UCSD-AML1 (cell line): ENCODE measurements around the gene PLTP.
"Not testable (repeated sequence)": the region's sequence is repeated elsewhere in the genome, so short reads cannot be mapped to it uniquely, and the experiment has no call there.

ENCODE experiments used
- DNase-seq: peaks from one replicate; lab custom pipeline; 2025; ENCODE audit not compliant: unreplicated experiment; lab: John Stamatoyannopoulos, UW

Gene PLTP

GRCh38 chr20:45944965-45945677, 33.2 kb upstream of the PLTP start:
- no peak for DNase-seq

DNA sequence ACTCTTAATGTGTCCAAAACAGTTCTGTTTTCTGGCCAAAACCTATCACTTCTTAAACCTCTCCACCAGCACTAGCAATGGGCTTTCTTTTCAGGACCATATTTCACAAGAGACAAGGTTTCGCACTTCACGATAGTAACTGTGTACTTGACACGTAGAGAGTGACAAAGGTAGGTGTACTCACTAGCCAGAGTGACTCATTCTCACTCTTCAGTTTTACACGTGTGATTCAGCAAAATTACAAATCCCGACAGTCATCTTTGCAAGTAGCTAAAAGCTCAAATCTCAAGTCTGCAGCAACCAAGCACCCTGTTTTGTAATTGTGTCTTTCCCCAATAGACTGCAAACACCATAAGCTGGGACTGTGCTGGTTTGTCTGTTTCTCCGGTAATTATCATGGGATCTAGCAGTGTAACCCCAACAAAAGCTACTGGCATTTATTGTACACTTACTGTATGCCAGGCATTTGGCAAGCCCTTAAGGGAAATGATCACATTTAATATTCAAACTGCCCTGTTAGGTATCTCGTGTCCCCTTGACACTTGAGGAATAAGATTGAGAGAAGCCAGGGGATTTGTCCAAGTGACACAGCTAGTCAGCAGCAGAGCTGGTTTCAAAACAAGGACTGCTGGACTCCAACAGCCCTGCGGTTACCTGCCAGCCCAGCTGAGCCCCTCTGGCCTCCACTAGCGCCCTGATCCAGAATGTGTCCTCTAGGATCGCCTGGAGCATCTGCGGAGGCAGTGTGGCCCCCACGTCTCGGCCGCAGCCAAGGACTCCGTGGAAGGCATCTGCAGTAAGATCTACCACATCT, 32.4 kb upstream of the PLTP start:
- no peak for DNase-seq

GRCh38 chr20:45943613-45944012, 31.7 kb upstream of the PLTP start:
- no peak for DNase-seq

DNA sequence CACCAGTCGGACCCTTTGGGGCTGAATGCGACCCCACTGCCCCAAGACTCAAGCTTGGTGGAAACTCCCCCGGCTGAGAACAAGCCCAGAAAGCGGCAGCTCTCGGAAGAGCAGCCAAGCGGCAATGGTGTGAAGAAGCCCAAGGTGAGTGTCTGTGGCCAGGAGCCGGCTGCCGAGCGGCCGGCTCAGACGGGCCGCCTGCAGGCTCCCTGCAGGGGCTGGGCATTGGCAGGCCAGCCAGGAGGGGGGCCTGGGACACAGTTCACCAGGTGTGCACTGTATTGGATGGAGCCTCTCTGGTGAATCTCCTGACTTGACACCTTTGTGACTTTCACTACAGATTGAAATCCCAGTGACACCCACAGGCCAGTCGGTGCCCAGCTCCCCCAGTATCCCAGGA, 28.5 kb upstream of the PLTP start:
- DNase-seq, result no peak

DNA sequence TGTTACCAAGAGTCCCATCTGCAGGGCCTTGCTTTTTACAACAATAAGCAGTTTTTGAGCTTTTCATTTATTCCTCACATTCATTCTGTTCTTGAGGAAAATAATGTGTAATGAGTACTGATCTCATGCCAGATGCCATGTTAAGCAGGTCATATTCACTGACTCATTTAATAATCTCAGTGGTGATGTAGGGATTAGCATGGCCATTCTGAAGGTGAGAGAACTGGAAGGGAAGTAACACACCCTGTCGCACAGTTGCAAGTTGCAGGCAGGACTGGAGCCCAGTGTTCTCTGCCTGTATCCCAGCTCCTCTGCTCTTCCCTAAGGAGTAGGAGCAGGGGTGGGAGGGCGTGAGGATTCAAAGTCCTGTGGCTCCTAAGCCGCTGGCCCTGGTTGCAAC, 28.1 kb upstream of the PLTP start:
- no peak for DNase-seq

GRCh38 chr20:45938727-45939438, 26.9 kb upstream of the PLTP start:
- no peak for DNase-seq

GRCh38 chr20:45937765-45938164, 25.8 kb upstream of the PLTP start:
- DNase-seq, result no peak

- no peak for DNase-seq
These were observed 23.6 kb upstream of the PLTP start for GRCh38 chr20:45935416-45936046.

DNA sequence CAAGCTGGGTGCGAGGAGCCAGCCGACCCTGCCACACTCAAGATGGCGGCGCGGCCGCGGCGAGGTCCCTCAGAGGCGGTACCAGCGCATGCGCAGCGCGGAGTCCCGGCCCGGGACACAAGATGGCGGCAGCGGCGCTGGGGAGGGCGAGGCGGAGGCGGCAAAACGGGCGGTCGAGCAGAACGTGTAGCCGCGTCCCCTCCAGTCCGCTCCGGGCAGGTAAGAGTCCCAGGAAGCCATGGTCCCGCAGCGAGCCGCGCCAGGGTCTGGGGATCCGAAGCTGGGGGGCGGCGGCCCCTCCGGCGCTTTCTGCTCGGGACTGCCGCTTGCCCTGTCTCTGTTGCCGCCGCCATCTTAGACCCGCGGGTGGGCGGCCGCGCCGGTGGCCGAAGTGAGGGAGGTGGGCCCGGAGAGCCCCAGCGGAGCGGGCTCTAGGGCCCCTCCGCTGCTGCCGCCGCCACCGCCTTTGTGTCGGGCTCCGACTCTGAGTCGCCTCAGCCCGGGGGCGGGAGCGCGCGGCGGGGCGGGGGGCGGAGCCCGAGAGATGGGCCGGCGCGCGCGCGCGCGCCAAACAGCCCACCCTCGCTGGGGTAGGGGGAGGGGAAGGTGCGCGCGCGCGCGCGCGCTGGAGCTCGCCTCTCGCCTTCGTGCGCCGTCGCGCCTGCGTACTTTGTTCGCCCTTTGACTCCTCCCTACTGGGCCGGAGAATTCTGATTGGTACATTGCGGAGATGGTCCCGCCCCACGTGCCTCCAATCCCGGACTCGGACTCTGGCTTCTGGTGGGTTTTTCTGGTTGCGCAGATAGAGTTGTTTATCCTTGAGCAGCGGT, 22.8 kb upstream of the PLTP start, which contains the start of gene PCIF1:
Gene PCIF1 (plus strand): TSS at position 98 of the 830 bp plus-strand sequence. CDS start 4,317 bp downstream, outside the sequence.
- DNase-seq, result peak; percentile 98

- DNase-seq, result peak; percentile 80
These were observed 22.2 kb upstream of the PLTP start for GRCh38 chr20:45934046-45934585.

DNA sequence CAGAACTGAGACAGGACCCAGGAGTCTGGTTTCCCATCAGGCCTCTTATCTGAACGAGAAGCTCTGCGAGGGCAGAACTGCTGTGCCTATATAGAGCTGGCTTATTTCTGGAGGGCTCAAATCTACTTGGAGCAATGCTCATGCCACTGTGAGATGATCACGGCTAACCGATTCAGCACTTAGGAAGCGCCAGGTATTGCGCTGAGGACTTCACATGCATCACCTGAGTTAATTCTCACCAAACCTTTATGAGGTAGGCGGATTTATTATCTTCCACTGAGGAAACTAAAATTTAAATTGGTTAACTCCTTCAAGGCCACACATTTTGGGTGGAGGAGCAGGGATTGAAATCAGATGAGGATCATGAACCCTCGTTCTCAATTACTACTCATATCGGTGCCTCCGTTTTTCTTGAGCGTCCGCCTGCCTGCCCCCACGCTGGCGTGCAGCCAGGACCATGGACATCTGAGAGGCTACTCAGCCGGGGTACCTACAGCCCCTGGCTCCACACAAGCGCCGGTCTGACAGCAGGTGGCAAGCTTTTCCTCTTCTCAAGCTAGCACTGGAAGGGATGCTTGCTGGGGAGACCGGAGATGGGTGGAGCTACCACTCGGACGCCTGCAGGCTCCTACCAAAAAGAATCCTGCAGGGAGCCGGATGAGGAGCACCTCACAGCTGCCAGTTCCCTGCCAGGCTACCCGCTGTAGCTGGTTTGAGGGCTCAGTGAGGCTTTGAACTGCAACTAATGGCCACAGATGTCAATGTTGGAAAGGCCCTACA, 21.5 kb upstream of the PLTP start:
- DNase-seq, result peak; percentile 79

GRCh38 chr20:45931680-45932079, 19.7 kb upstream of the PLTP start:
- DNase-seq, result not testable (repeated sequence)

DNA sequence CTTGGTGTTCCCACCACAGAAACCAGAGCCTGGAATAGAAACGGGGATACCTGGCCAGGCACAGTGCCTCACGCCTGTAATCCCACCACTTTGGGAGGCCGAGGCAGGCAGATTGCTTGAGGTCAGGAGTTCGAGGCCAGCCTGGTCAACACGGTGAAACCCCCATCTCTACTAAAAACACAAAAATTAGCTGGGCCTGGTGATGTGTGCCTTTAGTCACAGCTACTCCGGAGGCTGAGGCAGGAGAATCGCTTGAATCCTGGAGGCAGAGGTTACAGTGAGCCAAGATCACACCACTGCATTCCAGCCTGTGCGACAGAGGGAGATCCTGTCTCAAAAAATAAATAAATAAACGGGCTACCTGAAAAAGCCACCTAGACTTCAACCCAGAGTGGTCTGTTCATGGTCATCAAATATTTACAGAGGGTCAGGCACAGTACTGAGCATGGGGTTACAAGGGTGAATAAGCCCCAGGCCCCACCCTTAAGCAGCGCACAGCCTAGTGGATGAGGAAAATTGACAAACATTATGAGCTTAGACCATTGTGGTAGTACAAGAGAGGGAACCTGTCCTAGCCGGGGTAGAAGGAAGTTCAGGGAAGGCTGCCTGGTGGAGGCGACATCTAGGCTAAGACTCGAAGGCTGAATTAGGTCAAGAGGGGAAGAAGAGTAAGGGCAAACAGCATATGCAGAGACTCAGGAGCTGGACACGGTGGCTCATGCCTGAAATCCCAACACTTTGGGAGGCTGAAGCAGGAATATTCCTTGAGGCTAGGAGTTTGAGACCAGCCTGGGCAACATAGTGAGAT, 15.3 kb upstream of the PLTP start:
- DNase-seq, result no peak

DNA sequence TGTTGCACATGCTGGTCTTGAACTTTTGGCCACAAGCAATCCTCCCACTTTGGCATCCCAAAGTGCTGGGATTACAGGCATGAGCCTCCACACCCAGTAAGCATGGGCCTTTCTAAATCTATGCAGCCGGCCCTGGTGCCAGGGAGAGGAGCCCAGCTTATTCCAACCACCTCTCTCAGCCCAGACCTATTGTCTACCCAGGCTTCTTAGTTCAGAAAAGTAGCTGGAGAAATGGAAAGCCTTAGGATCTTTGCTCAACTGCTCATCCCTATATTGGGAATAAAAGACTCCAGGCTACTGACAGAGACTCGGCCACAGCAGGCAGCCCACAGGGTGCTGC, 14.7 kb upstream of the PLTP start:
- DNase-seq, result no peak

DNA sequence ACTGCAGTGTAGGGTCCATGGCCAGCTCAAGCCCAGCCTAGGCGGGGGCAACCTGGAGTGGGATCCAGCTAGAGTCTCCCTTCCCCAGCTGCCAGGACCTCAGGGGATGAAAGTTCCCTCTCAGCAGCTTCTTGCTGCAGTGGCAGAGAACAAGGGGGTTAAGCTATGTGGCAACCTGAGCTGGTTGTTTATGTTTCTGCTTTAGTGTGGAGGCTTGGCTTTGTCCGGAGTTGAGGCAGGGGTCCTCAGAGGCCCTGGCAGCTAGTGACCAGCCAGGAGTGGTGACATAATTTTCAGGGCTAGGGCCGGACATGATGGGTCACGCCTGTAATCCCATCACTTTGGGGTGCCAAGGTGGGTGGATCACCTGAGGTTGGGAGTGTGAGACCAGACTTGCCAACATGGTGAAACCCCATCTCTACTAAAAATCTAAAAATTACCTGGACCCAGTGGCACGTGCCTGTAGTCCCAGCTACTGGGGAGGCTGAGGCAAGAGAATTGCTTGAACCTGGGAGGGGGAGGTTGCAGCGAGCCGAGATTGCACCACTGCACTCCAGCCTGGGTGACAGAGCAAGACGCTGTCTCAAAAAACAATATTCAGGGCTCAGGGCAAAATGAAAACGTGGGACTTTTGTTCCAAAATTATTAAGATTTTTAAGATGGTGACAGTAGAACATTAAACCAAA, 14.0 kb upstream of the PLTP start:
- DNase-seq, result no peak

DNA sequence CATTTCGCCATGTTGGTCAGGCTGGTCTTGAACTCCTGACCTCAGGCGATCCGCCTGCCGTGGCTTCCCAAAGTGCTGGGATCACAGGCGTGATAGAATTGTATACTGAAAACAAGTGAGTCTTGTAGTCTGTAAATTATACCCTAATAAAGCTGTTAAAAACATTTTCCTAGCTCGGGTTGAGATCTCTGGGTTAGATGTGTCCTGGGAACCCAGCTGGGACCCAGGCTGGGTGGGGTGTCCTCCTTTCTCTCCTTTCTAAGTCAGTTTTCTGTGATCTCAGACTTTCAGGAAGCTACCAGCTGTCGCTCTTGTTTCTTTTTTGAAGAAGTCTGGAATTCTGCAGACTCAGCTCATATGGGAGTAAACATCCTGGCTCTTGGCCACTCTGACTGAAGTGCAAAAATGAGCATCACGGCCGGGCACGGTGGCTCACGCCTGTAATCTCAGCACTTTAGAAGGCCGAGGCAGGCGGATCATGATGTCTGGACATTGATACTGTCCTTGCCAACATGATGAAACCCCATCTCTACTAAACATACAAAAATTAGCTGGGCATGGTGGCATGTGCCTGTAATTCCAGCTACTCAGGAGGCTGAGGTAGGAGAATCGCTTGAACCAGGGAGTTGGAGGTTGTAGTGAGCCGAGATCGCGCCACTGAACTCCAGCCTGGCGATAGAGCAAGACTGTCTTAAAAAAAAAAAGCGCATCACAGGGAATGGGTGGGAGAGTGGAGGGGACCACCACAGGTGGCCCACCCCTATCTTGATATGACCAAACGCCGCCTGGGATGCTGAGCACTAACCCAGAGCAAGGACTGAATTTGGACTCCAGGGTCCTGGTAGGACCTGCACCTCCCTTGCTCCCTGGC, 12.7 kb upstream of the PLTP start:
- no peak for DNase-seq
